DOHH2 (cell line): ENCODE measurements around the gene CSRNP3.

Experiments
- H3F3A ChIP-seq: fragments of 200-600 bp; sonication (generic), shearing (Covaris generic); 2 replicates; pipeline ENCODE4 v1.6.0; 2016; ENCODE audit warnings: antibody characterized with exemption, mild to moderate bottlenecking; ENCODE audit not compliant: control insufficient read depth, insufficient read depth
- H3K27ac ChIP-seq: fragments of 200-600 bp; sonication (generic); 2 replicates; pipeline ENCODE4 v1.5.1; 2014; ENCODE audit warnings: low read depth, mild to moderate bottlenecking, low read length, moderate library complexity
- H3K27me3 ChIP-seq: fragments of 200-600 bp; sonication (generic); 2 replicates; pipeline ENCODE4 v1.6.1; 2014; ENCODE audit warnings: mild to moderate bottlenecking, low read length, mixed read lengths; ENCODE audit not compliant: control insufficient read depth
- H3K36me3 ChIP-seq: fragments of 200-600 bp; sonication (generic); 2 replicates; pipeline ENCODE4 v1.6.1; 2014; ENCODE audit warnings: mild to moderate bottlenecking, low read length, moderate library complexity, mixed read lengths; ENCODE audit not compliant: control insufficient read depth
- H3K4me1 ChIP-seq: fragments of 200-600 bp; sonication (generic); 2 replicates; pipeline ENCODE4 v1.6.1; 2014; ENCODE audit warnings: mild to moderate bottlenecking, low read length, mixed read lengths; ENCODE audit not compliant: control insufficient read depth
- H3K4me2 ChIP-seq: fragments of 200-600 bp; sonication (generic); 2 replicates; pipeline ENCODE4 v1.6.0; 2014; ENCODE audit warnings: mild to moderate bottlenecking, low read length, moderate library complexity
- H3K4me3 ChIP-seq: fragments of 200-600 bp; sonication (generic); 2 replicates; pipeline ENCODE4 v1.5.1; 2014; ENCODE audit warnings: mild to moderate bottlenecking, low read length, mixed read lengths
- H3K79me2 ChIP-seq: fragments of 200-600 bp; sonication (generic); 2 replicates; pipeline ENCODE4 v1.6.1; 2014; ENCODE audit warnings: mild to moderate bottlenecking, low read length, mixed read lengths; ENCODE audit not compliant: control insufficient read depth
- H3K9me2 ChIP-seq: fragments of 200-600 bp; sonication (generic); replicated peaks from 2 replicates; pipeline ENCODE4 v1.6.1; 2014; ENCODE audit warnings: mild to moderate bottlenecking, low read length, mixed read lengths; ENCODE audit not compliant: control insufficient read depth
- H3K9me3 ChIP-seq: fragments of 200-600 bp; sonication (generic); 2 replicates; pipeline ENCODE4 v1.6.1; 2014; ENCODE audit warnings: antibody characterized with exemption, low read length, mixed read lengths; ENCODE audit not compliant: control insufficient read depth, insufficient read depth
- H4K20me1 ChIP-seq: fragments of 200-600 bp; sonication (generic); 2 replicates; pipeline ENCODE4 v1.6.0; 2014; ENCODE audit warnings: low read depth, mild to moderate bottlenecking, antibody characterized with exemption, low read length, moderate library complexity; ENCODE audit not compliant: control insufficient read depth, insufficient read depth
- EZH2phosphoT487 ChIP-seq: fragments of 200-600 bp; sonication (generic); IDR thresholded peaks from 2 replicates; pipeline ENCODE4 v1.6.1; 2017; ENCODE audit warnings: borderline replicate concordance, mild to moderate bottlenecking, antibody characterized with exemption, low read length, moderate library complexity, mixed read lengths
- TF ChIP-seq, protein P1 (sequence below): fragments of 200-600 bp; sonication (generic); IDR thresholded peaks from one replicate; pipeline ENCODE4 v1.5.1; 2014; ENCODE audit warnings: antibody characterized with exemption, mild to moderate bottlenecking, low read depth, low read length; ENCODE audit not compliant: poor library complexity, severe bottlenecking

CSRNP3 gene

GRCh38 chr2:165682546-165682945, 213.0 kb downstream of the CSRNP3 start:
- Histone ChIP-seq H4K20me1 (no peaks in the 10 kb centered on the region), H3K9me3 (no peaks in the 10 kb centered on the region), H3K4me1 (no peaks in the 10 kb centered on the region), H3K9me2 (no peaks in the 10 kb centered on the region), H3K27ac (no peak overlapping the region), H3K27me3 (no peaks in the 10 kb centered on the region), H3K36me3 (no peaks in the 10 kb centered on the region), H3K79me2 (no peaks in the 10 kb centered on the region), H3F3A (no peaks in the 10 kb centered on the region), H3K4me3 (no peak overlapping the region), H3K4me2 (no peak overlapping the region)
- no peak for TF ChIP-seq EZH2phosphoT487
- TF ChIP-seq, protein P1, sequence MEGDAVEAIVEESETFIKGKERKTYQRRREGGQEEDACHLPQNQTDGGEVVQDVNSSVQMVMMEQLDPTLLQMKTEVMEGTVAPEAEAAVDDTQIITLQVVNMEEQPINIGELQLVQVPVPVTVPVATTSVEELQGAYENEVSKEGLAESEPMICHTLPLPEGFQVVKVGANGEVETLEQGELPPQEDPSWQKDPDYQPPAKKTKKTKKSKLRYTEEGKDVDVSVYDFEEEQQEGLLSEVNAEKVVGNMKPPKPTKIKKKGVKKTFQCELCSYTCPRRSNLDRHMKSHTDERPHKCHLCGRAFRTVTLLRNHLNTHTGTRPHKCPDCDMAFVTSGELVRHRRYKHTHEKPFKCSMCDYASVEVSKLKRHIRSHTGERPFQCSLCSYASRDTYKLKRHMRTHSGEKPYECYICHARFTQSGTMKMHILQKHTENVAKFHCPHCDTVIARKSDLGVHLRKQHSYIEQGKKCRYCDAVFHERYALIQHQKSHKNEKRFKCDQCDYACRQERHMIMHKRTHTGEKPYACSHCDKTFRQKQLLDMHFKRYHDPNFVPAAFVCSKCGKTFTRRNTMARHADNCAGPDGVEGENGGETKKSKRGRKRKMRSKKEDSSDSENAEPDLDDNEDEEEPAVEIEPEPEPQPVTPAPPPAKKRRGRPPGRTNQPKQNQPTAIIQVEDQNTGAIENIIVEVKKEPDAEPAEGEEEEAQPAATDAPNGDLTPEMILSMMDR = no peak

GRCh38 chr2:165686800-165687199, 217.3 kb downstream of the CSRNP3 start:
- Histone ChIP-seq H3K4me2 (no peak overlapping the region), H3K9me2 (no peaks in the 10 kb centered on the region)

GRCh38 chr2:165687426-165688002, 218.0 kb downstream of the CSRNP3 start:
- no peak overlapping the region for H3K4me2 ChIP-seq
- no peaks in the 10 kb centered on the region for H3K27me3 ChIP-seq
- H4K20me1 ChIP-seq = no peaks in the 10 kb centered on the region
- TF ChIP-seq, protein P1 = no peak
- no peak for TF ChIP-seq EZH2phosphoT487
- no peaks in the 10 kb centered on the region for H3K9me3 ChIP-seq
- H3K4me3 ChIP-seq = no peak overlapping the region
- peaks cover 6% of the 10 kb centered on the region for H3K4me1 ChIP-seq
- H3K79me2 ChIP-seq = no peaks in the 10 kb centered on the region
- H3K36me3 ChIP-seq = no peaks in the 10 kb centered on the region
- no peak overlapping the region for H3K27ac ChIP-seq
- no peaks in the 10 kb centered on the region for H3F3A ChIP-seq
- no peaks in the 10 kb centered on the region for H3K9me2 ChIP-seq

More at GRCh38 chr2:165686800-165687199, 217.3 kb downstream of the CSRNP3 start:
- H3K27ac ChIP-seq = no peak overlapping the region
- no peaks in the 10 kb centered on the region for H3K79me2 ChIP-seq
- peaks cover 6% of the 10 kb centered on the region for H3K4me1 ChIP-seq
- no peaks in the 10 kb centered on the region for H3K36me3 ChIP-seq
- no peaks in the 10 kb centered on the region for H3K27me3 ChIP-seq
- H3F3A ChIP-seq = no peaks in the 10 kb centered on the region
- TF ChIP-seq EZH2phosphoT487 = no peak
- TF ChIP-seq, protein P1 = no peak
- no peak overlapping the region for H3K4me3 ChIP-seq
- no peaks in the 10 kb centered on the region for H4K20me1 ChIP-seq
- no peaks in the 10 kb centered on the region for H3K9me3 ChIP-seq
